Mesenchymal stem cell (in vitro differentiated cells and primary cell): ENCODE measurements around the gene DCTN4. TPM values are rescaled to one million over a fixed set of nuclear protein-coding genes. Genes with fewer than 3 reads are reported as not detected.

Experiments
- DNase-seq: peaks from one replicate; pipeline ENCODE4 v3.0.0-alpha.2; 2013
- H2AFZ ChIP-seq: one replicate; pipeline ENCODE4 v1.6.1; 2013; ENCODE audit warnings: low read depth, mild to moderate bottlenecking, control low read depth, inconsistent platforms, low read length, moderate library complexity
- H2AK5ac ChIP-seq: 2 replicates; pipeline ENCODE4 v1.6.1; 2013; ENCODE audit warnings: low read length, moderate library complexity, mild to moderate bottlenecking, inconsistent platforms; ENCODE audit not compliant: severe bottlenecking
- H2BK120ac ChIP-seq: one replicate; pipeline ENCODE4 v1.6.1; 2013; ENCODE audit warnings: low read depth, mild to moderate bottlenecking, inconsistent platforms, low read length, moderate library complexity
- H2BK12ac ChIP-seq, 2 experiments: one replicate each; pipeline ENCODE4 v1.6.1; 2013; ENCODE audit warnings: inconsistent platforms in 2 of 2, low read length in 2 of 2, mild to moderate bottlenecking in 2 of 2, moderate library complexity in 2 of 2, control low read depth in 1 of 2
- H2BK15ac ChIP-seq: one replicate; pipeline ENCODE4 v1.6.1; 2013; ENCODE audit warnings: mild to moderate bottlenecking, low read depth, inconsistent platforms; ENCODE audit not compliant: poor library complexity, severe bottlenecking
- H2BK5ac ChIP-seq: 2 replicates; pipeline ENCODE4 v1.6.1; 2013; ENCODE audit warnings: low read depth, mild to moderate bottlenecking, low read length, control low read depth, inconsistent platforms; ENCODE audit not compliant: poor library complexity, severe bottlenecking
- H3K14ac ChIP-seq, 2 experiments: one replicate each; pipeline ENCODE4 v1.6.1; 2013; ENCODE audit warnings: inconsistent platforms in 2 of 2, low read length in 2 of 2, control low read depth in 1 of 2, mild to moderate bottlenecking in 1 of 2, moderate library complexity in 1 of 2
- H3K18ac ChIP-seq, 2 experiments: one replicate each; pipeline ENCODE4 v1.6.1; 2013; ENCODE audit warnings: inconsistent platforms in 2 of 2, low read length in 2 of 2, control low read depth in 1 of 2, low read depth in 1 of 2, mild to moderate bottlenecking in 1 of 2
- H3K23ac ChIP-seq, 2 experiments: one replicate each; pipeline ENCODE4 v1.6.1; 2013; ENCODE audit warnings: inconsistent platforms in 2 of 2, low read length in 2 of 2, mild to moderate bottlenecking in 2 of 2, moderate library complexity in 2 of 2, control low read depth in 1 of 2
- H3K27ac ChIP-seq: 2 replicates; pipeline ENCODE4 v1.5.1; 2013; ENCODE audit warnings: mild to moderate bottlenecking, moderate library complexity, low read length, control low read depth, inconsistent platforms; ENCODE audit not compliant: poor library complexity, severe bottlenecking
- H3K27me3 ChIP-seq, 2 experiments: 2 replicates each; pipeline versions ENCODE4 v1.6.1 to v1.7.0; 2013; ENCODE audit warnings: low read length in 2 of 2, mild to moderate bottlenecking in 2 of 2, moderate library complexity in 2 of 2, control low read depth in 1 of 2, inconsistent platforms in 1 of 2; ENCODE audit not compliant: control insufficient read depth in 1 of 2, insufficient read depth in 1 of 2
- H3K36me3 ChIP-seq, 2 experiments: 2 replicates each; pipeline versions ENCODE4 v1.6.1 to v1.7.0; 2013; ENCODE audit warnings: low read length in 2 of 2, control low read depth in 1 of 2, inconsistent platforms in 1 of 2, low read depth in 1 of 2, mild to moderate bottlenecking in 1 of 2; ENCODE audit not compliant: insufficient read depth in 2 of 2, control insufficient read depth in 1 of 2
- H3K4ac ChIP-seq, 2 experiments: one replicate each; pipeline ENCODE4 v1.6.1; 2013; ENCODE audit warnings: inconsistent platforms in 2 of 2, low read length in 2 of 2, mild to moderate bottlenecking in 2 of 2, moderate library complexity in 2 of 2, control low read depth in 1 of 2, low read depth in 1 of 2
- H3K4me1 ChIP-seq: 2 replicates; pipeline ENCODE4 v1.6.1; 2013; ENCODE audit warnings: low read depth, low read length, control low read depth; ENCODE audit not compliant: control insufficient read depth, insufficient read depth
- H3K4me2 ChIP-seq: 2 replicates; pipeline ENCODE4 v1.6.1; 2013; ENCODE audit warnings: low read length, mild to moderate bottlenecking, inconsistent platforms; ENCODE audit not compliant: poor library complexity, severe bottlenecking
- H3K4me3 ChIP-seq, 2 experiments: 2 replicates each; pipeline versions ENCODE4 v1.5.1 to v1.7.0; 2013; ENCODE audit warnings: low read length in 2 of 2, mild to moderate bottlenecking in 2 of 2, control low read depth in 1 of 2, low read depth in 1 of 2; ENCODE audit not compliant: insufficient read depth in 1 of 2
- H3K79me1 ChIP-seq: replicated peaks from 2 replicates; pipeline ENCODE4 v1.6.1; 2013; ENCODE audit warnings: mild to moderate bottlenecking, control low read depth, low read length, inconsistent platforms; ENCODE audit not compliant: poor library complexity, severe bottlenecking
- H3K9ac ChIP-seq: 2 replicates; pipeline ENCODE4 v1.7.0; 2013; ENCODE audit warnings: mild to moderate bottlenecking, low read length, moderate library complexity
- H3K9me3 ChIP-seq: 2 replicates; pipeline ENCODE4 v1.7.0; 2013; ENCODE audit warnings: mild to moderate bottlenecking, low read length; ENCODE audit not compliant: control insufficient read depth
- H4K8ac ChIP-seq: one replicate; pipeline ENCODE4 v1.6.1; 2013; ENCODE audit warnings: inconsistent platforms, mild to moderate bottlenecking, low read length, moderate library complexity
- H4K91ac ChIP-seq: one replicate; pipeline ENCODE4 v1.6.1; 2013; ENCODE audit warnings: mild to moderate bottlenecking, low read length, inconsistent platforms
- WGBS: methylation state at CpG from one replicate; pipeline ENCODE4 v1.1.7; 2013; ENCODE audit warnings: mixed read lengths; 5-methylcytosine and 5-hydroxymethylcytosine counted together
- polyA plus RNA-seq, 2 experiments: library from polyadenylated mRNA; stranded (reverse); fragments of 200-250 nt; gene quantifications; one replicate each; pipeline ENCODE4 v1.2.3, GENCODE V29; 2013

Gene DCTN4
- 29.3 TPM for polyA plus RNA-seq (2013, experiment 1 of 2)
- polyA plus RNA-seq (2013, experiment 2 of 2), result 29.6 TPM

GRCh38 chr5:150758531-150759333 lies at the start of gene DCTN4:
Gene DCTN4, minus strand, starts transcription at chr5:150759017. Its CDS starts 24 bp downstream, at chr5:150758993.
- 3% methylated on average over 50 of the region's 51 CpGs for WGBS
- peak within 1 kb of the TSS; percentile 98 for H3K9ac ChIP-seq
- peak within 1 kb of the TSS; percentile 89 for H2BK5ac ChIP-seq
- H2AFZ ChIP-seq, result peak within 1 kb of the TSS; percentile 89
- H3K4me2 ChIP-seq, result peak within 1 kb of the TSS; percentile 71
- peak within 1 kb of the TSS; percentile 80 to 90 for H3K18ac ChIP-seq
- H3K23ac ChIP-seq, result no peak within 1 kb of the TSS
- peaks cover 8% of the 10 kb centered on the region for H3K79me1 ChIP-seq
- peak within 1 kb of the TSS; percentile 89 for H4K91ac ChIP-seq
- H2AK5ac ChIP-seq, result no peak within 1 kb of the TSS
- no peaks in the 10 kb centered on the region for H3K27me3 ChIP-seq
- H2BK15ac ChIP-seq, result peak within 1 kb of the TSS; percentile 29
- peak within 1 kb of the TSS; percentile 39 for H2BK120ac ChIP-seq
- peak within 1 kb of the TSS; percentile 60 to 82 for H2BK12ac ChIP-seq
- H3K4ac ChIP-seq, result peak within 1 kb of the TSS; percentile 74 to 82
- peak within 1 kb of the TSS; percentile 99 for H4K8ac ChIP-seq
- H3K4me1 ChIP-seq, result peaks cover 5% of the 10 kb centered on the region
- H3K27ac ChIP-seq, result peak within 1 kb of the TSS; percentile 99
- peak; percentile 100 for DNase-seq
- H3K4me3 ChIP-seq, result peak within 1 kb of the TSS; percentile 79 to 90
- H3K14ac ChIP-seq, result peak within 1 kb of the TSS in 1 of 2 experiments; percentile 61
- no peaks in the 10 kb centered on the region for H3K9me3 ChIP-seq
- H3K36me3 ChIP-seq, result peaks cover 8 to 27% of the 10 kb centered on the region in 2 experiments

GRCh38 chr5:150804388-150804787 lies 45.6 kb upstream of the DCTN4 start:
- no peak overlapping the region for H2AK5ac ChIP-seq
- no peak overlapping the region for H4K91ac ChIP-seq
- H3K4me2 ChIP-seq, result no peak overlapping the region
- no peak overlapping the region for H2BK12ac ChIP-seq
- H3K27me3 ChIP-seq, result no peaks in the 10 kb centered on the region
- no peak overlapping the region for H3K18ac ChIP-seq
- H3K36me3 ChIP-seq, result peaks cover 0 to 46% of the 10 kb centered on the region in 2 experiments
- no peak overlapping the region for H2AFZ ChIP-seq
- no peak overlapping the region for H3K4ac ChIP-seq
- H3K79me1 ChIP-seq, result no peaks in the 10 kb centered on the region
- DNase-seq, result no peak
- H3K27ac ChIP-seq, result no peak overlapping the region
- H3K9me3 ChIP-seq, result peaks cover 7% of the 10 kb centered on the region
- no peak overlapping the region for H3K23ac ChIP-seq
- no peak overlapping the region for H3K9ac ChIP-seq
- no peak overlapping the region for H3K14ac ChIP-seq
- H2BK15ac ChIP-seq, result no peak overlapping the region
- no peak overlapping the region for H4K8ac ChIP-seq
- H3K4me1 ChIP-seq, result no peaks in the 10 kb centered on the region
- H2BK120ac ChIP-seq, result no peak overlapping the region
- no peak overlapping the region for H3K4me3 ChIP-seq
- no peak overlapping the region for H2BK5ac ChIP-seq
- WGBS, result 89% methylated on average over 6 of the region's 6 CpGs

- Histone ChIP-seq H3K23ac (no peak overlapping the region), H3K27ac (no peak overlapping the region), H4K91ac (no peak overlapping the region), H2BK120ac (no peak overlapping the region), H4K8ac (peak overlapping the region; percentile 67), H3K4me1 (no peaks in the 10 kb centered on the region), H3K27me3 (no peaks in the 10 kb centered on the region), H3K4me3 (peak overlapping the region; percentile 34 to 36), H3K4ac (no peak overlapping the region), H2BK5ac (no peak overlapping the region), H2AFZ (peak overlapping the region; percentile 54), H3K9me3 (peaks cover 7% of the 10 kb centered on the region), H2AK5ac (no peak overlapping the region), H3K18ac (peak overlapping the region in 1 of 2 experiments; percentile 40), H3K36me3 (peaks cover 3 to 66% of the 10 kb centered on the region in 2 experiments), H3K79me1 (peaks cover 3% of the 10 kb centered on the region), H3K4me2 (peak overlapping the region; percentile 83), H2BK12ac (no peak overlapping the region), H3K9ac (peak overlapping the region; percentile 65), H2BK15ac (no peak overlapping the region), H3K14ac (no peak overlapping the region)
- WGBS, result 11% methylated on average over 13 of the region's 15 CpGs
- peak; percentile 84 for DNase-seq
Measured at GRCh38 chr5:150801117-150801927, 42.5 kb upstream of the DCTN4 start.

DNA sequence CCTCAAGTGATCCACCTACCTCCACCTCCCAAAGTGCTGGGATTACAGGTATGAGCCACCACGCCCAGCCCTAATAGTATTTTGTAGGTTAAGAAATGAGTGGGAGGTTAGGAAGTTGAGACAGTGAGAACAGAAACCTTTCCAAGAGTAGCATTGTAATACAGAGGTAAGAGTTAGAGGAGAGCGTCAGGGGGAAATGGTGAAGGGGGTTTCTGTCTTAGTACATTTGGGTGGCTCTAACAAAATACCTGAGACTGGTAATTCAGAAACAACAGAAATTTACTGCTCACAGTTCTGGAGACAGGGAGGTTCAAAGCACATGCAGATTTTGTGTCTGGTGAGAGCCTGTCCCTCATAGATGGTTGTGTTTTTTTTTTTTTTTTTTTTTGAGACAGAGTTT lies 38.6 kb upstream of the DCTN4 start:
- 100% methylated on average over 2 of the region's 2 CpGs for WGBS
- Histone ChIP-seq H3K4me1 (no peaks in the 10 kb centered on the region), H3K27ac (no peak overlapping the region), H2AK5ac (no peak overlapping the region), H2BK15ac (no peak overlapping the region), H3K9ac (no peak overlapping the region), H2BK12ac (no peak overlapping the region), H3K9me3 (no peaks in the 10 kb centered on the region), H3K27me3 (no peaks in the 10 kb centered on the region), H3K36me3 (peaks cover 14 to 77% of the 10 kb centered on the region in 2 experiments), H2AFZ (no peak overlapping the region), H4K91ac (no peak overlapping the region), H4K8ac (no peak overlapping the region), H3K23ac (no peak overlapping the region), H3K4ac (no peak overlapping the region), H2BK120ac (no peak overlapping the region), H3K18ac (no peak overlapping the region), H3K4me2 (no peak overlapping the region), H2BK5ac (no peak overlapping the region), H3K14ac (no peak overlapping the region), H3K79me1 (peaks cover 17% of the 10 kb centered on the region), H3K4me3 (no peak overlapping the region)
- DNase-seq, result no peak
